Endothelial cell of umbilical vein (primary cell): ENCODE data around the gene ZNF132.

Source experiments
- JUN ChIP-seq: IDR thresholded peaks from 2 replicates; pipeline ENCODE4 v1.6.1; 2011; ENCODE audit warnings: borderline replicate concordance, low read depth; ENCODE audit not compliant: insufficient read length, insufficient read depth
- POLR2A ChIP-seq: IDR thresholded peaks from 2 replicates; pipeline ENCODE4 v1.6.1; 2012; ENCODE audit warnings: low read depth, mild to moderate bottlenecking, control low read depth, low read length
- TF ChIP-seq, protein P1 (sequence below), 2 donors: IDR thresholded peaks; 1 replicate in 1 of 2; 2 replicates in 1 of 2; pipeline ENCODE4 v1.5.1; 2011; ENCODE audit warnings: low read length in 2 of 2, mild to moderate bottlenecking in 2 of 2, moderate library complexity in 2 of 2, control low read depth in 1 of 2, inconsistent platforms in 1 of 2, low read depth in 1 of 2; ENCODE audit not compliant: insufficient read depth in 1 of 2; ENCODE audit errors: extremely low read depth in 1 of 2

DNA sequence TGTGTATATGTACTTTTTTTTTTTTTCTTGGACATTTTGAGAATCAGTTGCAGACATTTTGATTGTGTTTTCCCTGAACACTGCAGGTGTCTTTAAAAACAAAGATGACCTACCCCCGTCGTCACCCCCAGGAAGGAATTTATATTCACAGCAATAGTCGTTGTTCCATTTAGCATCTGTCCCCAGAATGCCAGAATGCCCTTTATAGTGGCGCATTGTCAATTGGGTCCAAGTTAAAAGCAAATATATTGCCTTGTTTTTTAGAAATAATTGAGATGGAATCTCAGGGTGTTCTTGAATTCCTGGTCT is 46.3 kb downstream of the ZNF132 start:
- TF ChIP-seq POLR2A, result no peak
- TF ChIP-seq, protein P1, sequence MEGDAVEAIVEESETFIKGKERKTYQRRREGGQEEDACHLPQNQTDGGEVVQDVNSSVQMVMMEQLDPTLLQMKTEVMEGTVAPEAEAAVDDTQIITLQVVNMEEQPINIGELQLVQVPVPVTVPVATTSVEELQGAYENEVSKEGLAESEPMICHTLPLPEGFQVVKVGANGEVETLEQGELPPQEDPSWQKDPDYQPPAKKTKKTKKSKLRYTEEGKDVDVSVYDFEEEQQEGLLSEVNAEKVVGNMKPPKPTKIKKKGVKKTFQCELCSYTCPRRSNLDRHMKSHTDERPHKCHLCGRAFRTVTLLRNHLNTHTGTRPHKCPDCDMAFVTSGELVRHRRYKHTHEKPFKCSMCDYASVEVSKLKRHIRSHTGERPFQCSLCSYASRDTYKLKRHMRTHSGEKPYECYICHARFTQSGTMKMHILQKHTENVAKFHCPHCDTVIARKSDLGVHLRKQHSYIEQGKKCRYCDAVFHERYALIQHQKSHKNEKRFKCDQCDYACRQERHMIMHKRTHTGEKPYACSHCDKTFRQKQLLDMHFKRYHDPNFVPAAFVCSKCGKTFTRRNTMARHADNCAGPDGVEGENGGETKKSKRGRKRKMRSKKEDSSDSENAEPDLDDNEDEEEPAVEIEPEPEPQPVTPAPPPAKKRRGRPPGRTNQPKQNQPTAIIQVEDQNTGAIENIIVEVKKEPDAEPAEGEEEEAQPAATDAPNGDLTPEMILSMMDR (IDR thresholded peaks at IDR 0.05; ENCODE audit: extremely low read depth in 1 of 2, insufficient read depth in 1 of 2, low read depth in 1 of 2, low read length in 2 of 2), result no peak
- no peak for TF ChIP-seq JUN
